ENCODE results near the gene FANCB.

DNA sequence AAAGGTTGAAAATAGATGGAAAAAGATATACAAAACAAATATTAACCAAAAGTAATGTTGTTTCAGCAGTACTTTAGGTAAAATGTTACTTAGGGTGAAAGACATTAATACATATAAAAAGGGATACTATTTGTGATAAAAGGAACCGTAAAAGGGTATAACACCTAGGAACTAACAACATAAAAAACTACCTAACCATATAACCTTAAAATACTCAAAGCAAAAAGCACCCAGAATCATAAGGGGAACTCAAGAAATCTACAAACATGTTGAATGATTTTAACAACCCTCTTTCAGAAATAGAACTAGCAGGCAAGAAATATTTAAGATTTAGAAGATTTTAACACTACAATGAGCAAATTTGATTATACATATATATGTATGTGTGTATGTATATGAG, 11.8 kb upstream of the FANCB start:
- TF ChIP-seq, protein P1, sequence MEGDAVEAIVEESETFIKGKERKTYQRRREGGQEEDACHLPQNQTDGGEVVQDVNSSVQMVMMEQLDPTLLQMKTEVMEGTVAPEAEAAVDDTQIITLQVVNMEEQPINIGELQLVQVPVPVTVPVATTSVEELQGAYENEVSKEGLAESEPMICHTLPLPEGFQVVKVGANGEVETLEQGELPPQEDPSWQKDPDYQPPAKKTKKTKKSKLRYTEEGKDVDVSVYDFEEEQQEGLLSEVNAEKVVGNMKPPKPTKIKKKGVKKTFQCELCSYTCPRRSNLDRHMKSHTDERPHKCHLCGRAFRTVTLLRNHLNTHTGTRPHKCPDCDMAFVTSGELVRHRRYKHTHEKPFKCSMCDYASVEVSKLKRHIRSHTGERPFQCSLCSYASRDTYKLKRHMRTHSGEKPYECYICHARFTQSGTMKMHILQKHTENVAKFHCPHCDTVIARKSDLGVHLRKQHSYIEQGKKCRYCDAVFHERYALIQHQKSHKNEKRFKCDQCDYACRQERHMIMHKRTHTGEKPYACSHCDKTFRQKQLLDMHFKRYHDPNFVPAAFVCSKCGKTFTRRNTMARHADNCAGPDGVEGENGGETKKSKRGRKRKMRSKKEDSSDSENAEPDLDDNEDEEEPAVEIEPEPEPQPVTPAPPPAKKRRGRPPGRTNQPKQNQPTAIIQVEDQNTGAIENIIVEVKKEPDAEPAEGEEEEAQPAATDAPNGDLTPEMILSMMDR (conservative IDR thresholded peaks at IDR 0.05), result no peak
- no peak for TF ChIP-seq ZFX (IDR thresholded peaks at IDR 0.05)

Data from C4-2B (cell line).